H1 (cell line): ENCODE data around the gene ITGA3. TPM values are rescaled to one million over a fixed set of nuclear protein-coding genes. Genes with fewer than 3 reads are reported as not detected.

Experiments used
- ATF3 ChIP-seq: IDR thresholded peaks from 2 replicates; pipeline ENCODE4 v1.6.1; 2011; ENCODE audit warnings: low read depth, mild to moderate bottlenecking, low read length; ENCODE audit not compliant: insufficient read depth
- CHD7 ChIP-seq: fragments of 300-600 bp; sonication (generic); IDR thresholded peaks from 2 replicates; pipeline ENCODE4 v1.7.1; 2012; ENCODE audit warnings: low read length, moderate library complexity, mild to moderate bottlenecking, inconsistent platforms; ENCODE audit not compliant: insufficient replicate concordance
- polyA plus RNA-seq, 7 experiments: library from polyadenylated mRNA; depleted of rRNA in 3 of 7; stranded (reverse) in 5 of 7; unstranded in 2 of 7; fragments of >200 nt in 5 of 7; fragments of 200-250 nt in 2 of 7; gene quantifications; 1 replicate in 5 of 7; 2 replicates in 1 of 7; 4 replicates in 1 of 7; pipeline versions ENCODE4 v1.2.1 to v1.2.3, GENCODE V29; 2011 to 2013; ENCODE audit warnings: missing spikeins in 2 of 7, mixed read lengths in 2 of 7
- total RNA-seq: library from RNA; stranded (reverse); fragmentation: NEBNext Ultra II Directional; extraction: Animal tissue kit (Norgen Biotek cat#: 25700); gene quantifications from 2 replicates; pipeline ENCODE4 v1.2.1, GENCODE V29; 2021

Gene ITGA3
- total and polyA plus RNA-seq, 2 of the 8 experiments (the other 6 are each of a cell fraction or from before 2014, with no cell fraction given), result 24.0 to 24.2 TPM

- TF ChIP-seq CHD7 (no peak), ATF3 (no peak)
- TF ChIP-seq, all 59 proteins: peak for 0
These were observed 54.9 kb downstream of the ITGA3 start (continued) for GRCh38 chr17:50110591-50111349.
